ES-I3 (cell line): Measurements from ENCODE around the gene ZNF32.
A peak's percentile ranks its signal among the peaks of the same experiment; 100 is the strongest.
"Not testable (repeated sequence)": the region's sequence is repeated elsewhere in the genome, so short reads cannot be mapped to it uniquely, and the experiment has no call there.

ENCODE experiments used
- H3K36me3 ChIP-seq: 2 replicates; pipeline ENCODE4 v1.6.1; 2013; ENCODE audit warnings: mild to moderate bottlenecking, low read length, control low read depth, moderate library complexity; ENCODE audit not compliant: insufficient read depth
- H3K4me1 ChIP-seq: 2 replicates; pipeline ENCODE4 v1.6.1; 2013; ENCODE audit warnings: mild to moderate bottlenecking, control low read depth, low read length; ENCODE audit not compliant: insufficient read depth
- H3K9ac ChIP-seq: 2 replicates; pipeline ENCODE4 v1.6.1; 2013; ENCODE audit warnings: low read depth, mild to moderate bottlenecking, low read length, moderate library complexity
- H3K9me3 ChIP-seq: 2 replicates; pipeline ENCODE4 v1.6.1; 2013; ENCODE audit warnings: mild to moderate bottlenecking, low read length, moderate library complexity; ENCODE audit not compliant: control insufficient read depth, insufficient read depth

Gene ZNF32

GRCh38 chr10:43640603-43641002 is 8.1 kb downstream of the ZNF32 start:
- no peak overlapping the region for H3K9ac ChIP-seq
- H3K4me1 ChIP-seq, result no peaks in the 10 kb centered on the region

GRCh38 chr10:43635816-43636215 is 12.9 kb downstream of the ZNF32 start:
- not testable (repeated sequence) for H3K9ac ChIP-seq, H3K36me3 ChIP-seq, H3K4me1 ChIP-seq, H3K9me3 ChIP-seq

More at GRCh38 chr10:43640603-43641002, 8.1 kb downstream of the ZNF32 start:
- peaks cover 25% of the 10 kb centered on the region; the same call in 1 of the 2 replicates for H3K9me3 ChIP-seq
- peaks cover 15% of the 10 kb centered on the region for H3K36me3 ChIP-seq

- Histone ChIP-seq H3K9ac (no peak overlapping the region), H3K9me3 (no peaks in the 10 kb centered on the region)
Observed at GRCh38 chr10:43628956-43629355, 19.7 kb downstream of the ZNF32 start.

GRCh38 chr10:43627942-43628341 is 20.7 kb downstream of the ZNF32 start:
- Histone ChIP-seq H3K36me3 (no peaks in the 10 kb centered on the region), H3K9me3 (no peaks in the 10 kb centered on the region), H3K9ac (no peak overlapping the region), H3K4me1 (no peaks in the 10 kb centered on the region)

More at GRCh38 chr10:43628956-43629355, 19.7 kb downstream of the ZNF32 start:
- H3K4me1 ChIP-seq, result no peaks in the 10 kb centered on the region
- no peaks in the 10 kb centered on the region for H3K36me3 ChIP-seq

- Histone ChIP-seq H3K36me3 (no peaks in the 10 kb centered on the region), H3K9me3 (no peaks in the 10 kb centered on the region), H3K9ac (no peak overlapping the region), H3K4me1 (no peaks in the 10 kb centered on the region)
Observed at GRCh38 chr10:43623351-43623750, 25.3 kb downstream of the ZNF32 start.

- H3K4me1 ChIP-seq, result no peaks in the 10 kb centered on the region
Observed at GRCh38 chr10:43622038-43622437, 26.6 kb downstream of the ZNF32 start.

GRCh38 chr10:43619368-43619767 is 29.3 kb downstream of the ZNF32 start:
- peaks cover 13% of the 10 kb centered on the region for H3K9me3 ChIP-seq
- no peak overlapping the region for H3K9ac ChIP-seq
- no peaks in the 10 kb centered on the region for H3K4me1 ChIP-seq
- H3K36me3 ChIP-seq, result peaks cover 10% of the 10 kb centered on the region; the same call in 1 of the 2 replicates

More at GRCh38 chr10:43622038-43622437, 26.6 kb downstream of the ZNF32 start:
- H3K9me3 ChIP-seq, result peaks cover 5% of the 10 kb centered on the region; the same call in 1 of the 2 replicates
- H3K9ac ChIP-seq, result no peak overlapping the region
- H3K36me3 ChIP-seq, result no peaks in the 10 kb centered on the region; the same call in 1 of the 2 replicates

GRCh38 chr10:43616697-43617370 is 31.8 kb downstream of the ZNF32 start:
- no peaks in the 10 kb centered on the region for H3K4me1 ChIP-seq
- no peak overlapping the region for H3K9ac ChIP-seq

GRCh38 chr10:43610636-43611035 is 38.0 kb downstream of the ZNF32 start:
- peaks cover 8% of the 10 kb centered on the region; the same call in 1 of the 2 replicates for H3K36me3 ChIP-seq
- no peak overlapping the region for H3K9ac ChIP-seq
- H3K4me1 ChIP-seq, result no peaks in the 10 kb centered on the region
- H3K9me3 ChIP-seq, result peaks cover 2% of the 10 kb centered on the region; the same call in 1 of the 2 replicates

More at GRCh38 chr10:43616697-43617370, 31.8 kb downstream of the ZNF32 start:
- Histone ChIP-seq H3K9me3 (peaks cover 13% of the 10 kb centered on the region), H3K36me3 (peaks cover 10% of the 10 kb centered on the region; the same call in 1 of the 2 replicates)

- Histone ChIP-seq H3K9me3 (no peaks in the 10 kb centered on the region), H3K36me3 (peaks cover 8% of the 10 kb centered on the region; the same call in 1 of the 2 replicates), H3K4me1 (no peaks in the 10 kb centered on the region), H3K9ac (peak overlapping the region; percentile 67)
Observed at GRCh38 chr10:43607199-43607573, 41.5 kb downstream of the ZNF32 start.

- Histone ChIP-seq H3K9ac (peak within 1 kb of the TSS; percentile 67), H3K4me1 (no peaks in the 10 kb centered on the region), H3K9me3 (no peaks in the 10 kb centered on the region), H3K36me3 (peaks cover 8% of the 10 kb centered on the region; the same call in 1 of the 2 replicates)
Observed at GRCh38 chr10:43606323-43607198, 42.1 kb downstream of the ZNF32 start, which contains the start of gene ZNF485. Gene ZNF485, plus strand, starts transcription at chr10:43606438. Its CDS starts 613 bp downstream, at chr10:43607051.

- H3K4me1 ChIP-seq, result no peaks in the 10 kb centered on the region
- H3K9ac ChIP-seq, result peak overlapping the region; percentile 67; the same call in 1 of the 2 replicates
- H3K9me3 ChIP-seq, result no peaks in the 10 kb centered on the region
- peaks cover 8% of the 10 kb centered on the region; the same call in 1 of the 2 replicates for H3K36me3 ChIP-seq
Observed at GRCh38 chr10:43605850-43606322, 42.8 kb downstream of the ZNF32 start.

GRCh38 chr10:43601576-43601975 is 47.1 kb downstream of the ZNF32 start:
- H3K9ac ChIP-seq, H3K9me3 ChIP-seq, H3K36me3 ChIP-seq, H3K4me1 ChIP-seq: not testable (repeated sequence)

- H3K36me3 ChIP-seq, result no peaks in the 10 kb centered on the region
- H3K9me3 ChIP-seq, result peaks cover 3% of the 10 kb centered on the region; the same call in 1 of the 2 replicates
- H3K9ac ChIP-seq, result no peak overlapping the region
- no peaks in the 10 kb centered on the region for H3K4me1 ChIP-seq
Observed at GRCh38 chr10:43599333-43599732, 49.3 kb downstream of the ZNF32 start.
